Calu3 (cell line): Measurements from ENCODE around the gene RASAL3. TPM values are rescaled to one million over a fixed set of nuclear protein-coding genes. Genes with fewer than 3 reads are reported as not detected.

Experiments
- BruUV-seq: library from RNA; stranded (reverse); fragments of 400-500 nt; replicated peaks from 2 replicates; lab custom pipeline; 2021; lab: Mats Ljungman, UMichigan
- CTCF ChIA-PET: fragments of 300-600 bp; sonication (Branson Sonifier 250); formaldehyde crosslinking; loops from one replicate; lab custom pipeline; 2022; ENCODE audit warnings: antibody characterized with exemption; lab: Charles Lee
- DNase-seq: peaks from one replicate; pipeline ENCODE4 v3.0.0; 2022
- H3K27ac Mint-ChIP-seq: one replicate; pipeline ENCODE4 v1.8.0; 2022; ENCODE audit warnings: mixed read lengths; ENCODE audit not compliant: unreplicated experiment
- H3K27me3 Mint-ChIP-seq: one replicate; pipeline ENCODE4 v1.8.0; 2022; ENCODE audit warnings: mixed read lengths; ENCODE audit not compliant: unreplicated experiment
- H3K36me3 Mint-ChIP-seq: one replicate; pipeline ENCODE4 v1.8.0; 2022; ENCODE audit warnings: mild to moderate bottlenecking, moderate library complexity, mixed read lengths; ENCODE audit not compliant: insufficient read depth, unreplicated experiment
- H3K4me1 Mint-ChIP-seq: one replicate; pipeline ENCODE4 v1.8.0; 2022; ENCODE audit warnings: mild to moderate bottlenecking, low read depth, mixed read lengths; ENCODE audit not compliant: unreplicated experiment
- H3K4me3 Mint-ChIP-seq: one replicate; pipeline ENCODE4 v1.8.0; 2022; ENCODE audit warnings: mild to moderate bottlenecking, low read depth, moderate library complexity, mixed read lengths; ENCODE audit not compliant: unreplicated experiment
- H3K9me3 Mint-ChIP-seq: one replicate; pipeline ENCODE4 v1.8.0; 2022; ENCODE audit warnings: low read depth, mixed read lengths; ENCODE audit not compliant: unreplicated experiment
- CTCF ChIP-seq: fragments of 200-600 bp; IDR thresholded peaks from one replicate; pipeline ENCODE4 v1.8.0; 2022; ENCODE audit warnings: antibody characterized with exemption; ENCODE audit not compliant: unreplicated experiment
- intact Hi-C: fragments of 100-400 bp; cut with micrococcal nuclease; formaldehyde crosslinking; loops from one replicate; pipeline ENCODE4 v1.10.0; 2022; ENCODE audit not compliant: unreplicated experiment
- total RNA-seq: library from RNA; stranded (reverse); gene quantifications from 2 replicates; pipeline ENCODE4 v1.2.3, GENCODE V29; 2022

RASAL3 gene
- total RNA-seq, 1 experiment from 2014 or later: not detected

GRCh38 chr19:15468675-15469512, 4.5 kb upstream of the RASAL3 start:
- CTCF ChIA-PET: interaction anchor here (0.6 kb wide), 1 partner anchor 870 kb away, joined by 4 read pairs; no protein-coding TSS in a partner anchor
- no TSS peak for BruUV-seq
- H3K27ac Mint-ChIP-seq: no peak overlapping the region
- no peaks in the 10 kb centered on the region for H3K4me1 Mint-ChIP-seq
- no peaks in the 10 kb centered on the region for H3K9me3 Mint-ChIP-seq
- TF ChIP-seq CTCF: no peak
- no peaks in the 10 kb centered on the region for H3K36me3 Mint-ChIP-seq
- peaks cover 31% of the 10 kb centered on the region for H3K27me3 Mint-ChIP-seq
- DNase-seq: no peak
- H3K4me3 Mint-ChIP-seq: no peak overlapping the region
- intact Hi-C loops: no loop called here

GRCh38 chr19:15467734-15468214, 3.4 kb upstream of the RASAL3 start:
- no peak overlapping the region for H3K4me3 Mint-ChIP-seq
- no peaks in the 10 kb centered on the region for H3K9me3 Mint-ChIP-seq
- no peaks in the 10 kb centered on the region for H3K4me1 Mint-ChIP-seq
- peaks cover 31% of the 10 kb centered on the region for H3K27me3 Mint-ChIP-seq
- DNase-seq: no peak
- no peak overlapping the region for H3K27ac Mint-ChIP-seq
- CTCF ChIA-PET: no interaction called here
- intact Hi-C loops: no loop called here
- no peaks in the 10 kb centered on the region for H3K36me3 Mint-ChIP-seq
- BruUV-seq: no TSS peak
- no peak for TF ChIP-seq CTCF

- Mint-ChIP-seq H3K4me1 (no peaks in the 10 kb centered on the region), H3K27me3 (peaks cover 33% of the 10 kb centered on the region), H3K4me3 (no peak overlapping the region), H3K36me3 (no peaks in the 10 kb centered on the region), H3K9me3 (no peaks in the 10 kb centered on the region), H3K27ac (no peak overlapping the region)
- intact Hi-C loops: no loop called here
- CTCF ChIA-PET: interaction anchor here (0.7 kb wide), 1 partner anchor 14 kb away, joined by 4 read pairs; no protein-coding TSS in a partner anchor
- DNase-seq: no peak
- no TSS peak for BruUV-seq
- TF ChIP-seq CTCF: no peak
These were observed 2.7 kb upstream of the RASAL3 start for GRCh38 chr19:15466851-15467733.

GRCh38 chr19:15463861-15464371, 428 bp downstream of the RASAL3 start:
- no TSS peak for BruUV-seq
- CTCF ChIA-PET: interaction anchor here (0.6 kb wide), 1 partner anchor 1804 kb away, joined by 3 read pairs; no protein-coding TSS in a partner anchor

More at GRCh38 chr19:15463861-15464371, 428 bp downstream of the RASAL3 start:
- Mint-ChIP-seq H3K27ac (no peak overlapping the region), H3K4me1 (no peaks in the 10 kb centered on the region), H3K9me3 (no peaks in the 10 kb centered on the region), H3K4me3 (no peak overlapping the region), H3K36me3 (no peaks in the 10 kb centered on the region), H3K27me3 (peaks cover 37% of the 10 kb centered on the region)
- DNase-seq: no peak
- no peak for TF ChIP-seq CTCF
- intact Hi-C loops: no loop called here
